ENCODE measurements around the gene GALNT12.

GALNT12 gene

GRCh38 chr9:98781588-98782383 lies 25.7 kb upstream of the GALNT12 start:
- DNase-seq (ENCODE audit: low read depth in 1 of 2, low spot score in 1 of 2): no peak

DNA sequence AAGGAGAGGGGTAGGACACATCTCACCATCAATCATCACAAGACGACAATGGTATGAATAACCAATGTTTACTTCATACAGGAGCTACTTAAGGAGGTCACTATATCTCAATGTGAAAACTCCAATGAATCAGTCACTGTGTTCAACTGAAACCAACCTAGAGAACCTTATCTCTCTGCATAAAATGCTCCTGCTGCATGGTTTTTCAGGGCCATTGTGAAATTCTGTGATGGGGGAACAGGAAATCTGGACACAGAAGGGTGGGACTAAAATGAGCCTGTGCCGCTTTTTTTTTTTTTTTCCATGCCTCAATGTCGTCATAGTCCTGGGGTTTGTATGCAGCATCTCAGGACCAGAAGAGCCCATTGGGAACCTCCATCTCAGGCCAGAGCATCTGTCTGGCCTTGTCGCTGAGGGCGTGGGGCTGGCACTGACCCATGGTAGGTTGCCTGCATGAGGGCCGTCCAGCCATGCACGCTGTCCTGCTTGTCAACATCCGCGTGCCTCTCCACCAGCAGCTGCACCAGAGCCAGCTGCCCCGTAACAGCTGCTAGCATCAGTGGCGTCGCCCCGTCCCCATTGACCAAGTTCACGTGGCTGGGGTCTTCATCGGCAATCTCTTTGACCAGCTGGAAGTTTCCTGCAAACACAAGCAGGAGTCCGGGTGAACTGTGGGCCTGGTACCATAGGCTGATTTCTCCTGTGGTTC lies 23.8 kb upstream of the GALNT12 start:
- DNase-seq (ENCODE audit: low read depth in 1 of 2, low spot score in 1 of 2): no peak

GRCh38 chr9:98784831-98785806 lies 22.4 kb upstream of the GALNT12 start:
- no peak for DNase-seq (ENCODE audit: low read depth in 1 of 2, low spot score in 1 of 2)

DNA sequence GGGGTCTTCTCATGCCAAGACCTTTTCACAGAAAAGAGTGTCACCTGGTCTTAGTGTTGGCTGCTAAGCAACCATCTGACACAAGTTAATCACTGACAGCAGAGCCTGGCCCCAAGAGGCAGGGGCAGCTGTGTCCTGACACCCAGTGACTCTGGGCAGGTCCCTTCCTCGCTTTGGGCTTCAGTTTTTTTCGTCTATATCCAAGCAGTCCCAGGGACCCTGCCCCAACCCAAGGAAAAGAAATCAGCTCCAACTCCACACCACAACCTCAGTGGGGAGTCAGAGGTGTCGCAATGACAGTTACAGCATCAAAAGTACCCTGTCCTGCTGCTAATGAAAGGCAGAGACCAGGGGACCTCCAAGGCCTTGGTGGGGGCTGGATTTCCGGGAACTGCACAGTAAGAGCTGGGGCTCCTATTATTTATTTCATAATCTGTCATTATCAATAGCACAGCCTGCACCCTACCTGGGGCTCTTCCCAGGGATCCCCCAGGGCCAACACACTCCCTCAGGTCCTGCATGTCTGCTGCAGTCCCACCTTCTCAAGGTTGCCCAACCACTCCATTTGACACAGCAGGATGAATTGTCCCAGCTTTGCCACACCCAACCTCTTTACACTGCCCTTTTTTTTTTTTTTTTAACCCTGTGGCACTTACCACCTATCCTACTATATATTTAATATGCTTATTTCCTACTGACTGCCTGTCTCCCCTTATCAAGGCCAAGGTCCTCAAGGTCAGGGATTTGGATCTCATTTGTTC lies 20.5 kb upstream of the GALNT12 start:
- no peak for DNase-seq (ENCODE audit: low read depth in 1 of 2, low spot score in 1 of 2)

- DNase-seq (ENCODE audit: low read depth in 1 of 2, low spot score in 1 of 2): no peak
These were observed 19.6 kb upstream of the GALNT12 start for GRCh38 chr9:98787766-98788335.

- DNase-seq (ENCODE audit: low read depth in 1 of 2, low spot score in 1 of 2): no peak
These were observed 17.9 kb upstream of the GALNT12 start for GRCh38 chr9:98789483-98790133.

GRCh38 chr9:98790134-98790841 lies 17.2 kb upstream of the GALNT12 start:
- no peak for DNase-seq (ENCODE audit: low read depth in 1 of 2, low spot score in 1 of 2)

DNA sequence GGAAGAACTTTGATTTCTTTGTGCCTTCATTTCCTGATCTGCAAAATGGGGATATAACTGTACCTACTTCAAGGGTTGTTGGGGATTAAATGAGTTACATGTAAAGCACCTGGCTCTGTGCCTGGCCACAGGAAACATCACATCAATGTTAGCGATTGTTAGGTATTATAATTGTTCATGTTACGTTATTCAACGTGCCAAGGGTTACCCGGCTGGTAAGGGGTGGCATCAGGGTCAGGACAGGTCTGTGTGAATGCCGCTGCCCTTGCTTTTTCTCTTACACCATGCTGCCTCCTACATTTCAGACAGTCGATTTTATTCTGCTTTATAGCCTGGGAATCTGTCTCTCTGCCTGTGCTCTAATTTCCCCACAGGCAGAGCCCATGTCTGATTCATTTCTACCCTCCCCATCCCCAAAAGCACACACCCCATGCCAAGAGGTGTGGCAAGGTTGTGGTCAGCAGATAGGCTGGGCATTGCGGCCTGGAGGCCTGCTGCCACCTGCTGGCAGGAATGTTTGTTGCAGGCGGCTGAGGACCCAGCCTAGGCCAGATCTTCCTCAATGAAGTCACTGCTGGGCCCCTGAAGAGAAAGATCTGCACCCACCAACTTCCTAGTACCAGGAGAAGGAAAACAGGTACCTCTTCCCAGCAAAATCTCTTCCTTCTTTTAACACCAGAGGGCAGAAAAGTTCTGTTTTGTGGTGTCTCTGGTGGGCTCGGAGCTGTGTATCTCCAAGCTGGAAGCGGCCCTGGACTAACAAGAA lies 16.4 kb upstream of the GALNT12 start:
- peak in 1 of 2 donors; percentile 33 for DNase-seq (ENCODE audit: low read depth in 1 of 2, low spot score in 1 of 2)

DNA sequence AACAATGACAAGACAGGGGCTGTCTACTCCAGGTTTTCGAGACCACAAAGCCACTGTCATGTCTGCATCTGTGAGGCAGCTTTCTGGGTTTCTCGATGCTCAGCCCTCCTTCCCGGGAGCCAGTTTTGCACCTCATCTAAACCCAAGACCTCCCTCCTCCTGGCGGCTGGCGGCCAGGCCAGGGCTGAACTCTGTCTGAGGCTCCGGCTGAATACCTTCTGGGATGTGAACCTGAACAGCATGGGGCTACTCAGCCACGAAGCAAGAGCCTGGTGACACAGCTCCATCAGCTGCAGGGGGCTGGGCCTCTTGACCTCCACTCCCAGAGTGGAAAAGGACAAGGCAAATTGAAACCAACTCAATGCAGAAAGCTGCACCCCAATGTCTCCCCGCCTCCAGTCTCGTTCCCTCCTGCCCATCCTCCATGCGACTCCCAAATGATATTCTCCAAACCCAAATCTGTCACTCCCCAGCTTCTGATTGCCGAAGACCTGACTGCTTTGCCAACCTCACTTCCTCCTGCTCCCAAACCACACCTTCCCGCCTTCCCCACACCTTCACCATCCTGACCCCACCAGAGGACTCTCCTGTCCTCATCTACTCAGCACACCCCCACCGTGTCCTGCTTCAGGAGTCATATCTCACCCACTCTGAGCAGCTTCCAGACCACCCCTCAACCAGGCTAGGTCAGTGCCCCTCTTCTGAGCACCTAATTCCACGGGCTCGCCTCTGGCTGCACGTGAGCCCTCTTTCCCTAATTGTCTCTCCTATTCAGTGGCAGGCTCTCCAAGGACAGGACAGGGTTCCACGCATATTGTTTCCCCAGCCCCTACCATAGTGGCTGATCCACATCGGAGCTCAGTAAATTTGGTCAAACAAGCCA lies 15.6 kb upstream of the GALNT12 start:
- no peak for DNase-seq (ENCODE audit: low read depth in 1 of 2, low spot score in 1 of 2)

GRCh38 chr9:98793031-98793430 lies 14.4 kb upstream of the GALNT12 start:
- DNase-seq (ENCODE audit: low read depth in 1 of 2, low spot score in 1 of 2): no peak

- DNase-seq (ENCODE audit: low read depth in 1 of 2, low spot score in 1 of 2): no peak
These were observed 12.7 kb upstream of the GALNT12 start for GRCh38 chr9:98794802-98795201.

GRCh38 chr9:98795295-98795955 lies 12.0 kb upstream of the GALNT12 start:
- DNase-seq (ENCODE audit: low read depth in 1 of 2, low spot score in 1 of 2): no peak

DNA sequence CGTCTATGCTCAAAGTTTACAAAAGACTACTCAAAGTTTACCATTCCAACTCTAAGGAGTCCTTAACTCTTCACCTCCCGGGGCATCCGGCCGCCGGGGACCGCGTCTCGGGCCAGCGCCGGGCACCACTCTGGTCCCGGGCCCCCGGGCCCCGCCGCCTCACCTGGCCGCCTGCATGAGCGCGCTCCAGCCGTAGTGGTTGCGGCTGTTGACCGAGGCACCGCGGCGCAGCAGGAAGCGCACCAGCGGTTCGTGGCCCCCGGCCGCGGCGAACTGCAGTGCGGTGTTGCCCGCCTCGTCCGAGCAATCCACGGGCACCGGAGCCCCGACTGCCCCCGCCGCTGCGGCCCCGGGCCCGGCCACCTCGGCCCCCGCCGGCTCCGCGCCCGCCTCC lies 11.5 kb upstream of the GALNT12 start:
- no peak for DNase-seq (ENCODE audit: low read depth in 1 of 2, low spot score in 1 of 2)

DNA sequence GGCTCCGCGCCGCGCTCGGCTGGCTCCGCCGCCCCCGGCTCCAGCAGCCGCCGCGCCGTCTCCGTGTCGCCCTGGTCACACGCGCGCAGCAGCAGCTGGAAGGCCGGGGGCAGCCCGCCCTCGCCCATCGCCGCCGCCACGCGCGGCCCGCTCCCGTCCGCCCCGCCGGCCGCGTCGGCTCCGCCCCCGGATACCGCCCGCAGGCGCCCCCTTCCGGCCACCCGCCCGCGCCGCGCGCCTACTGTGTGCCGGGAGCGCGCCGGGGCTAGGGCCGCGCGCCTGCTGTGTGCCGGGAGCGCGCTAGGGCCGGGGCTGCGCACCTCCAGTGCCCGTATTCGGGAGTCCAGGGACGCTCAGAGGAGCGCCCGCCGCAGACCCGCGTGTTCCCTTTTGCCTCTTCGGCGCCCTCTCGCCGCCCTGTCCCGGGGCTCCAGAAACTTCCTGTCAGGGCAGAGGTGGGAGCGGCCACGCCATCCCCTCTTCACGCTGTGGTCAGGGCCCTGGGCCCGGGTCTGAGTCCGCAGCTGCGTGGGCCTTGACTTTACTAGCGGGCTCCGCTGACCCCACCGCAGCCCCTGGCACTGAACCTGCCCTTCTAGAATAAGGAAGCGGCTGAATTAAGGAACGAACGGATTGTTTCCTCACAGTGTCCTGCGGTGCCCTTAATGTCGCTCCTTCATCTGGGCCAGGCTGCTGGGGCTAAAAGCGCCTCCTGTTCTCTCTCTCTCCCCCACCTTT lies 10.9 kb upstream of the GALNT12 start, which contains the start of gene ANKS6:
ANKS6 (minus strand) TSS at position 192 of the 738 bp plus-strand sequence; CDS start at position 128, 64 bp downstream.
- DNase-seq (ENCODE audit: low read depth in 1 of 2, low spot score in 1 of 2): peak; percentile 65 to 72

- no peak for DNase-seq (ENCODE audit: low read depth in 1 of 2, low spot score in 1 of 2)
These were observed 10.0 kb upstream of the GALNT12 start for GRCh38 chr9:98797491-98797890.

DNA sequence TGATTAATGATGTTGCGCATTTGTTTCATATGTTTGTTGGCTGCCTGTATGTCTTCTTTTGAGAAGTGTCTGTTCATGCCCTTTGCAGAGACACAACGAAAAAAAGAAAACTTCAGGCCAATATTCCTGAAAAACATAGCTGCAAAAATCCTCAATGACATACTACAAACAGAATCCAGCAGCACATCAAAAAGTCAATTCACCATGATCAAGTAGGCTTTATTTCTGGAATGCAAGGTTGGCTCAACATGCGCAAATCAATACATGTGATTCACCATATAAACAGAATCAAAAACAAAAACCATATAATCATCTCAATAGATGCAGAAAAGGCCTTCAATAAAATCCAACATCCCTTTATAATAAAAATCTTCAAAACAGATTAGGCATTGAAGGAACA lies 9.2 kb upstream of the GALNT12 start:
- no peak for DNase-seq (ENCODE audit: low read depth in 1 of 2, low spot score in 1 of 2)
